NCI-H774 (cell line): ENCODE results near the gene PIN1.

ENCODE experiments used
- DNase-seq: peaks from one replicate; lab custom pipeline; 2025; lab: John Stamatoyannopoulos, UW

The PIN1 gene

DNA sequence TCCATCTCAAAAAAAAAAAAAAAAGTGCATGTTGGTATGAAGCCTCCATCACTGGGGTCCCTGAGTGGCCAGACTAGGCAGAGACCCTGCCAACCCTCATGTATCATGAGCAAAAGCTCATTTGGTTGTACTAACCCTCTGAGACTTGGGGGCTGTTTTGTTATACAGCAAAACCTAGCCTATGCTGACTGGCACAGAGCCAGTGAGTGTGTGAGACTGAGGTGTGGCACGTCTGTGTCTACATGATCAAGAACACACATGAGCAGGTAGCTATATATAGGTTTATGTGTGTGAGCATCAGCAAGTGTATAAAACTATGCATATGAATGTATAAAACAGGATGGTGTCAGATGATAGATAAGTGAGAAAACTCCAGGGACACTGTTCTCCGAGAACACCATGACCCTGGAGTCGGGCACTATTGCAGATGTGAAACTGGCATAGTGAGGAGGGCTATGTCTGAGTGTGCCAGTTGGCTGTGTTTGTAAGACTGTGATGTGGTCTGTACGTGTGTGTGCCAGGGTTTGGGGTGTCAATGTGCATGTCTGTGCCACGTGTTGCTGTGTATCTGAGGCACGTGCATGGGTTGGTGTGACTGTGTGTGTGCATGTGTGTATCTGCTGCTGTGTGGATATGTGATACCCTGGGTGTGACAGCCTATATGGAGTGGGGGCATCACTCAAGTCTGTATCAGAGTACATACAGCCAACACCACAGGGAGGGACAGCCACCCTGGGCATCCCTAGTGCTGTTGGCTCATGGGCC is 56.7 kb downstream of the PIN1 start:
- DNase-seq = no peak
